Measurements from ENCODE around the gene HMGCL.

HMGCL gene

DNA sequence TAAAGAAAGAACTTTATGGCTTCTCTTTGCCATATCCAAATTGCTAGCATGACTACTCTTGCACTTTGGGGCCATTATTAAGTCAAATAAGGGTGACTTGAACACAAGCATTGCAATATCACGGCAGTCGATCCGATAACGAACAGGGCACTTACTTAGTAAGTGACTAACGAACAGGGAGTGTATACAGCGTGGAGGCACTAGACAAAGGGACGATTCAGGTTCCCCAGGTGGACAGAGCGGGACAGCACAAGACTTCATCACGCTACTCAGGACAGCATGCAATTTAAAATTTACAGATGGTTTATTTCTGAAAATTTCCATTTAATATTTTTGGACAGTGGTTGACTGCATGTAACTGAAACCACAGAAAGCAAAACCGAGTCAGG, 52.4 kb downstream of the HMGCL start:
- no peak for DNase-seq

DNA sequence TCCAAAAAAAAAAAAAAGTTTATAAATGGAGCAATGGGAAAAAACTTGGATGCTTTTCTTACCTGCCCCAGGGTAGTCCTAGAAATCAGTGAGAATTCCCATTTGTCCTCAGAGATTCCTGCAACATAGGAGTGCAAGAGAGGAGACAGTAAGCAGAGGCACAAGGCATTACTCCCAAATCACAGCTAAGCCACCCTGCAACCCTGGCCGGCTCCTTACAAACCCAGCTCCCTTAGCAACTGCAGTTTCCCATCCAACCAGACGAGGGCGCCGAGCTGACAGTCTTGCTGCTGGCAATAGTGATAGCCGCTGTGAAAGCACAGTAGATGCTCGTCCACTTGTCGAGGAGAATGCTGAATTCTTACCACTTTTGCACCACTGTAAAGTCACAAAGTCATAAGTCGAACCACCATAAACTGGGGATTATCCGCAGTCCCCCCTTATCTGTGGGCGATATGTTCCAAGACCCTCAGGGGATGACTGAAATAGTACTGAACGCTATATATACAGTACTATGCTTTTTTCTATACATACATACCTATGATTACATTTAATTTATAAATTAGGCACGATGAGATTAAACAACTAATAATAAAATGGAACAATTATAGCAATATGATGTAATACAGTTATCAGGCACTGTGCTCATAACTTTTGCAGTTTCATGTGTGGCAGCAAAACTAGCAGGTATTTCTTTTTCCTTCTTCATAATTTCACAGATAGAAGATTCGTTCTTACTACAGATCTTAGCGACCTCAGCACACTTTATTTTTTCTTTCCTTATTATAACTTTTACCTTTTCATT, 53.0 kb downstream of the HMGCL start:
- DNase-seq, result peak; percentile 94

DNA sequence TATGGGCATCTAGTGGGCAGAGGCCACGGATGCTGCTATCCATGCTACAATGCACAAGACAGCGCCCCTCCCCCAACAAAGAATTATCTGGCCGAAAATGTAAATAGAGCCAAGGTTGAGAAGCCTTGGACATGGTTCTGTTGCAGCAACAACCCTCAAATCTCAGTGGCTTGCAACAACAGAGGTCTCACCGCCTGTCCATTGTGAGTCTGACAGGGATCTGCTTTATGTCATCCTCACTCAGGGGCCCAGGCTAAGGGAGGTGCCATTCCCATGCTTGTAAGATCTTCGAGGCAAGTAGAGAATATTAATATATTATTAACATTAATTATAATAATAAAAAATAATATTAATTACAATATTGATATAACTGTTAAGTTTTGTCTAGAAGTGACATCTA, 56.5 kb downstream of the HMGCL start:
- DNase-seq, result no peak

DNA sequence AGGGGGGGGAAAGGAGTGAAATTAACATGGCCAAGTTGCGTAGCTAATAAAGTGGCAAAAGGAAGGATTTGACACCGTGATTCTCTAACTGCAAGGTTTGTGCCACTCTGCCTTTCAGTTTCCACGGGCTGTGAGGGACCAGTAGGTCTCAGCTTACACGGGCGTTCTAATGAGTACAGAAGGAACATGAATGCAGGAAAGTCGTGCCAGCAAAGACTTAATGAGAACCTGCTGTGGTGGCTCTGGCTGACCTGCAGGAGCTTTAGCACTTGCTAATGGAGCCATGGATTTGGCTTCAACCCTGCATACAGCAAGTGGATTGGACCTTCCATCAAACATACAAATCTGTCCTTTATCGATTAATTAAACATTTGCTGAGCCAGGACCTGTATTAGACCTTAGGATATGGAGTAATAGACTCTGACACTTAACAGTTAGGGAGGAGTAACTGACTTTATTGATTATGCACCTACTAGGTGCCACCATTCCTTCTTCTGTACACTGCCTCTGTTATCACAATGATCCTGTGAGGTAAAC, 62.1 kb downstream of the HMGCL start:
- DNase-seq, result no peak

DNA sequence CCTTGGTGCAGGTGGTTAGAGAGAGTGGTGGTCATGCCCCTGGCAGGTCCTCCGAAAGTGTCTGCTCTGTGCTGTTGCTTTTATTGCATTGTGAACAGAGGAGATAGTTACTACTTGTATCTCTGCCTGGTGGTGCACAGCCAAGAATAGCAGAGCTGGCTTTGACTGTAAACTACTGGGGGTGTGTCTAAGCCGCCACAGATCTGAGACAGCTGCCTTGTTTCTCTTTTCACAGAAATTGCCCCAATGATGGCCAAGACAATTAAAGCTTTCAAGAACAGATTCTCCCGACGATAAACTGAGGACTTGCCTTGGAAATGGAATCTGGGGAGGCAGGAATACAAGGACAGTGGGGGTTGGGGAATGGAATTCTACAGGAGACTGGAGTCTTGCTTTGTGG, 66.0 kb downstream of the HMGCL start:
- DNase-seq, result no peak

DNA sequence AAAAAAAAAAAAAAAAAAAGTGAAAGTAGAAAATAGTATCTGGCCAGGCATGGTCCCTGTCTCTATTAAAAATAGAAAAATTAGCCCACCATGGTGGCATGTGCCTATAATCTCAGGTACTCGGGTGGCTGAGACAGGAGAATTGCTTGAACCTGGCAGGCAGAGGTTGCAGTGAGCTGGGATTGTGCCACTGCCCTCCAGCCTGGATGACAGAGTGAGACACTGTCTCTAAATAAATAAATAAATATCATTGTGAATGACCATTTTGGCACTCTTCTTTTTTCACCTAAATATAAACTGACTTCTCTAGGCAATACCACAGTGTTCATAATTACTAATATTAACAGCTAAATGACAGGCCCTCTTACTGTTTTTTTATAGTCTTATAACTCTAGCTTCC, 67.4 kb downstream of the HMGCL start:
- no peak for DNase-seq

DNA sequence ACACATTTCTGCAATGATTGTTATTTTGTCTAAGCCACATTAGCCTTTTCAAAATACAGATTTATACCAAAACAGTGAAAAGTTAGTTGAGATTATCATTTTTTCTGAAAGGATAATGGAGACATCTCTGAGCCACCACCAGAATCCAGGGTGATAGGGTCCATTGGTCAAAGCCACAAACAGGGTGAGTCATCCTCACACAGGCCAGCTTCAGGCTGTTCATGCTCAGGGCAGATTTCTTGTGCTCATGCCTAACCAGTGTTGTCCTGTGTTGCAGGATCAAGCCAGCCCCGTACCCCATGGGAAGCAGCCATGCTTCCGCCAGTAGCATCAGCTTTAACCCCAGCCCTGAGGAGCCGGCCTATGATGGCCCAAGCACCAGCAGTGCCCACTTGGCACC, 68.6 kb downstream of the HMGCL start:
- DNase-seq, result no peak

DNA sequence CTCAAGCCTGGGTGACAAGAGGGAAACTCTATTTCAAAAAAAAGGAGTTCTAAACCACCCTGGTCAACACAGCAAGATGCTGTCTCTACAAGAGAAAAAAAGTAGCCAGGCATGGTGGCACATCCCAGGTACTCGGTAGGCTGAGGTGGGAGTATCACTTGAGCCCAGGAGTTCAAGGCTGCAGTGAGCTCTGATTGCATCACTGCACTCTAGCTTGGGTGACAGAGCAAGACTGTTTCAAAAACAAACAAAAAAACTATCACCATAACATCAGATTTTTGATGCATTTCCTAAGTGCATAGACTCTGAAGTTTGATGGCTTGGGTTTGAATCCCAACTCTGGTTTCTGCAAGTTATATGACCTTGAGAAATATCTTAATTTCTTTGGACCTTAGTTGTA, 72.3 kb downstream of the HMGCL start:
- DNase-seq, result no peak

All from stimulated activated CD8-positive, alpha-beta memory T cell treated with anti-CD3 and anti-CD28 coated beads, Interleukin-4, amount 100 ng/mL, for 48 hours (primary cell).